CD4-positive, alpha-beta memory T cell (primary cell): ENCODE results near the gene CHST4. TPM values are rescaled to one million over a fixed set of nuclear protein-coding genes. Genes with fewer than 3 reads are reported as not detected.
A peak's percentile ranks its signal among the peaks of the same experiment; 100 is the strongest.

Experiments
- CTCF ChIA-PET: fragments of 350-600 bp; sonication (Branson Sonifier 250); formaldehyde crosslinking; loops from one replicate; lab custom pipeline; 2021; ENCODE audit warnings: inconsistent platforms; ENCODE audit not compliant: partially characterized antibody; lab: Charles Lee
- POLR2A ChIA-PET: fragments of 350-600 bp; sonication (Branson Sonifier 250); formaldehyde crosslinking; loops from one replicate; lab custom pipeline; 2021; ENCODE audit not compliant: partially characterized antibody; lab: Charles Lee
- DNase-seq, 5 donors: peaks; one replicate each; pipeline versions ENCODE4 v3.0.0 to v3.0.0-alpha.2; 2020 to 2022; ENCODE audit warnings: mixed read lengths in 1 of 5
- H3K27ac ChIP-seq: one replicate; pipeline ENCODE4 v1.7.0; 2013; ENCODE audit warnings: low read depth, low read length
- H3K27me3 ChIP-seq: 2 replicates; pipeline ENCODE4 v1.7.0; 2013; ENCODE audit warnings: mild to moderate bottlenecking, low read length, moderate library complexity; ENCODE audit not compliant: insufficient read depth
- H3K36me3 ChIP-seq: 2 replicates; pipeline ENCODE4 v1.7.0; 2013; ENCODE audit warnings: mild to moderate bottlenecking, low read length, moderate library complexity; ENCODE audit not compliant: insufficient read depth
- H3K4me1 ChIP-seq: 2 replicates; pipeline ENCODE4 v1.7.0; 2013; ENCODE audit warnings: mild to moderate bottlenecking, low read length, moderate library complexity; ENCODE audit not compliant: insufficient read depth
- H3K4me3 ChIP-seq, 2 donors: one replicate each; pipeline ENCODE4 v1.7.0; 2013; ENCODE audit warnings: low read length in 2 of 2, mild to moderate bottlenecking in 1 of 2
- H3K9me3 ChIP-seq, 2 donors: one replicate each; pipeline ENCODE4 v1.7.0; 2013; ENCODE audit warnings: low read length in 2 of 2, control low read depth in 1 of 2; ENCODE audit not compliant: control insufficient read depth in 1 of 2
- H3K27ac Mint-ChIP-seq, 7 donors: one replicate each; pipeline ENCODE4 v1.8.0; 2020 to 2021; ENCODE audit warnings: mixed read lengths in 7 of 7, mild to moderate bottlenecking in 6 of 7, inconsistent platforms in 3 of 7, moderate library complexity in 3 of 7
- H3K27me3 Mint-ChIP-seq, 2 donors: one replicate each; pipeline ENCODE4 v1.8.0; 2020 to 2021; ENCODE audit warnings: mixed read lengths in 2 of 2
- H3K36me3 Mint-ChIP-seq, 2 donors: one replicate each; pipeline ENCODE4 v1.8.0; 2020 to 2021; ENCODE audit warnings: mixed read lengths in 2 of 2, inconsistent platforms in 1 of 2, mild to moderate bottlenecking in 1 of 2
- H3K4me1 Mint-ChIP-seq, 4 donors: one replicate each; pipeline ENCODE4 v1.8.0; 2020 to 2021; ENCODE audit warnings: mixed read lengths in 4 of 4, mild to moderate bottlenecking in 1 of 4
- H3K4me3 Mint-ChIP-seq, 8 donors: one replicate each; pipeline ENCODE4 v1.8.0; 2020 to 2021; ENCODE audit warnings: mixed read lengths in 8 of 8, mild to moderate bottlenecking in 7 of 8, moderate library complexity in 6 of 8, inconsistent platforms in 3 of 8
- H3K9me3 Mint-ChIP-seq, 8 donors: one replicate each; pipeline ENCODE4 v1.8.0; 2020 to 2021; ENCODE audit warnings: mixed read lengths in 8 of 8, mild to moderate bottlenecking in 5 of 8, inconsistent platforms in 3 of 8, moderate library complexity in 1 of 8
- intact Hi-C: fragments of 100-400 bp; cut with micrococcal nuclease; formaldehyde crosslinking; loops from one replicate; pipeline ENCODE4 v1.15.1; 2023
- polyA plus RNA-seq, 2 donors: library from polyadenylated mRNA; unstranded; fragments of 300-500 nt; fragmentation: Illumina TruSeq; gene quantifications; one replicate each; pipeline ENCODE4 v1.2.3, GENCODE V29; 2021
- total RNA-seq, 2 experiments: library from RNA; stranded (reverse); gene quantifications; one replicate each; pipeline ENCODE4 v1.2.3, GENCODE V29; 2021

The CHST4 gene
- total and polyA plus RNA-seq, 4 experiments from 2014 or later: not detected

DNA sequence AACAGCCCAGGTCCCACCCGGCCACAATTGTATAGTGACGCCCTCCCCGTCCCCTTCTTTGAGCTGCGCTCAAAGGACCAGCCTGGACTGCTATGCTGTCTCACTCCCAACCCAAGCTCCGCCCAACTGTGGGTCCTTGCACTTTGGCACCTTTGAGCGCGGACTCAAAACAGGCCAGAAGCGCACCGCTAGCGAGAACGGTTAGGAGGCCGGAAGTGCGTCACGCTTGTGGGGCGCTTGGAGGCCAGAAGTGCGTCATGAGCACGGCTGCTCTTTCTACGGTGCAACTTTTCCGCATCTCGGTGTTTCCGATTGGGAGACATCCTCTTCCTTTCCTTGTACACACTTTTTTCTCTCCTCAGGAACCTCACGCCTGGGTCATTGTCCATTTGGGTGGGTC, 37.1 kb upstream of the CHST4 start, which contains the start of gene ZNF19:
Gene ZNF19, minus strand, starts transcription at position 203 of the 400 bp plus-strand sequence. CDS start 7,210 bp downstream, outside the sequence.
- H3K4me3 Mint-ChIP-seq: no peak within 1 kb of the TSS
- H3K4me1 ChIP-seq: peaks cover 4% of the 10 kb centered on the region
- no peaks in the 10 kb centered on the region for H3K9me3 Mint-ChIP-seq
- intact Hi-C loops: no loop called here
- no peaks in the 10 kb centered on the region for H3K9me3 ChIP-seq
- no peak within 1 kb of the TSS for H3K27ac Mint-ChIP-seq
- CTCF ChIA-PET: interaction anchor here (1.3 to 1.9 kb wide), 3 partner anchors 10 to 35 kb away, joined by 3 to 9 read pairs (median 6); no protein-coding TSS in a partner anchor
- POLR2A ChIA-PET: interaction anchor here (1.3 kb wide), 1 partner anchor 27 kb away, joined by 5 read pairs; the partner anchor contains the start of gene ZNF23
- H3K36me3 ChIP-seq: no peaks in the 10 kb centered on the region
- no peak for DNase-seq
- no peak within 1 kb of the TSS for H3K4me3 ChIP-seq
- H3K27ac ChIP-seq: no peak within 1 kb of the TSS
- no peaks in the 10 kb centered on the region for H3K27me3 ChIP-seq
- peaks cover 0 to 4% of the 10 kb centered on the region in 2 donors for H3K27me3 Mint-ChIP-seq
- peaks cover 0 to 3% of the 10 kb centered on the region in 2 donors for H3K36me3 Mint-ChIP-seq
- H3K4me1 Mint-ChIP-seq: peaks cover 6 to 11% (median 7%) of the 10 kb centered on the region in 4 donors

DNA sequence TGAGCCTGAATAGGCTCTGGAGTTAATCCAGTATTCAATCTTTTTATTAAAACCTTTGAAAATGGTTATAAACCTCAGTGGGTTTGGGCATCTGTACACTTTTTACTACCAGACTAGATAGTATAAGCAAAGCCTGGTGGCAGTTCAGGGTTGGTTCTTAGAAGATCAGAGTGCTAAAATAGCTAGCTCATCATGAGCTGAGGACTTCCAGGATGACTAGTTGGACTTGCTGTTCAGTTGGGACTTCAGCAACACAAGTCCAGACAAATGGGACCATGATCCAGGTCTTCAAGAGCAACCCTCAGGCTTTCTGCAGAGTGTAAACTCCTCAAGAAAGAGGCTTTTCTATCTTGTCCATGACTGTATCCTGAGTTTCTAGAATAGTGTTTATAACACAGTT, 35.9 kb upstream of the CHST4 start:
- Histone ChIP-seq H3K27ac (no peak overlapping the region), H3K4me1 (no peaks in the 10 kb centered on the region), H3K4me3 (no peak overlapping the region), H3K36me3 (no peaks in the 10 kb centered on the region), H3K27me3 (no peaks in the 10 kb centered on the region), H3K9me3 (no peaks in the 10 kb centered on the region)
- Mint-ChIP-seq H3K9me3 (no peaks in the 10 kb centered on the region), H3K27me3 (peaks cover 0 to 4% of the 10 kb centered on the region in 2 donors), H3K27ac (no peak overlapping the region), H3K4me1 (peaks cover 0 to 4% (median under 1%) of the 10 kb centered on the region in 4 donors), H3K4me3 (no peak overlapping the region), H3K36me3 (peaks cover 0 to 3% of the 10 kb centered on the region in 2 donors)
- DNase-seq: no peak
- ChIA-PET POLR2A (interaction anchor here (0.6 kb wide), 1 partner anchor 185 kb away, joined by 3 read pairs; no protein-coding TSS in a partner anchor), CTCF (interaction anchor here (1.3 to 1.9 kb wide), 3 partner anchors 9 to 36 kb away, joined by 3 to 9 read pairs (median 6); no protein-coding TSS in a partner anchor)
- intact Hi-C loops: no loop called here

DNA sequence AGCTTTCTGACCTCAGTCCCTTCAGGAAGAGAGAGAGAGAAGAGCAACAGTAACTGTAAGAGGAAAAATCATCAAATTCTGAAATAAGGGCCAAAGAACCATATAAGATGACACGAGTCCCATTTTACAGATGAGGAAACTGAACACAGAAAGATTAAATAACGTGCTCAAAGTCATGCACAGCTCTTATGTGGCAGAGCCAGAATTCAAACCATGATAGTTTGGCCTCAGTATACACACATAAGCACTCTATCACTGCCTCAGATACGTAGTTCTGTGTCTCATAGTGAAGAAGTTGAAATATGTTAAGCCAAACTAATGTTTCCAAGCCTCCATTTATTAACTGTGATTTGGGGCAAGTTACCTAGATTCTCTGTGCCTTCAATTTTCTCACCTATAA, 35.2 kb upstream of the CHST4 start:
- CTCF ChIA-PET: interaction anchor here (1.1 kb wide), 1 partner anchor 120 kb away, joined by 3 read pairs; no protein-coding TSS in a partner anchor
- no peak for DNase-seq
- Histone ChIP-seq H3K4me1 (no peaks in the 10 kb centered on the region), H3K4me3 (no peak overlapping the region), H3K9me3 (no peaks in the 10 kb centered on the region), H3K36me3 (no peaks in the 10 kb centered on the region), H3K27me3 (no peaks in the 10 kb centered on the region), H3K27ac (no peak overlapping the region)
- Mint-ChIP-seq H3K36me3 (peaks cover 0 to 3% of the 10 kb centered on the region in 2 donors), H3K27ac (no peak overlapping the region), H3K9me3 (no peaks in the 10 kb centered on the region), H3K4me3 (no peak overlapping the region), H3K4me1 (no peaks in the 10 kb centered on the region), H3K27me3 (peaks cover 0 to 4% of the 10 kb centered on the region in 2 donors)
- intact Hi-C loops: no loop called here
- POLR2A ChIA-PET: no interaction called here

DNA sequence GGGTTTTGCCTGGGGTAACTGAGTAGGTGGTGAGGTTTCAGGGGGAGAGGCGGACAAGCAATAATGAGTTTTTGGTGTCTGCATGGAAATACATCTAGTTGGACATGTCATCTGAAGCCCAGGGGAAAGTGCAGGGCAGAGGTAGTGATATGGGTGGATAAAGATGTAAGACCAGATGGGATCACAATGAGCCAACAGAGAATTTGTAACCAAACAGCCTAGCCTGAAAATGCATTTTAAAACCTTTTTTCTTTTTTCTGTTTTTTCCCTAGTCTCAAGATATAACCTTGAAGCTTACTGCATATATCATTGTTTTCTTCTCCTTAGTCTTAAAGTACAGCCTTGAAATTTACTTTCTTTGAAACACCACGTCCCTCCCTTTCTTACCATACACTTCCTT, 33.4 kb upstream of the CHST4 start:
- no peaks in the 10 kb centered on the region for H3K9me3 ChIP-seq
- H3K27ac Mint-ChIP-seq: no peak overlapping the region
- no peaks in the 10 kb centered on the region for H3K4me1 ChIP-seq
- intact Hi-C loops: no loop called here
- no peaks in the 10 kb centered on the region for H3K9me3 Mint-ChIP-seq
- no peak overlapping the region for H3K4me3 Mint-ChIP-seq
- no peaks in the 10 kb centered on the region for H3K4me1 Mint-ChIP-seq
- peaks cover 0 to 4% of the 10 kb centered on the region in 2 donors for H3K27me3 Mint-ChIP-seq
- no peak for DNase-seq
- H3K36me3 ChIP-seq: no peaks in the 10 kb centered on the region
- ChIA-PET POLR2A (no interaction called here), CTCF (no interaction called here)
- no peak overlapping the region for H3K4me3 ChIP-seq
- H3K27me3 ChIP-seq: no peaks in the 10 kb centered on the region
- H3K27ac ChIP-seq: no peak overlapping the region
- H3K36me3 Mint-ChIP-seq: no peaks in the 10 kb centered on the region

DNA sequence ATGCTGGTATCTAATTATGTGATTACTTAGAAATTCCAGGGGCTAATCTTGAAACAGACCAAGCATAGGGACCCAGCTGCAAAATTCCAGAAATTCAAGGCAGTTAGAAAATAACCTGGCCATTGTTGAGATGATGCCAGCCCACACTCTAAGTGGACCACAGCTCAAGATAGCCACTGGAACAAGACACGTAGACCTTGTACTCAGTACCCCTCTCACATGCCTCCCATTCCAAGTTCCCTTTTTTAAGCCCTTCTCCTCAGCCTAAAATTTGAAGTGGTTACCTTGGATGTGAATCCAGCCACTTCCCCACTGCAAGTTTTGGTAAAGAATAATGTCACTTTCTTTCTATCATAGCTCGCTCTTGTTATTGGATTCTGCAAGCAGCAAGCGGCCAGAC, 33.0 kb upstream of the CHST4 start:
- no peaks in the 10 kb centered on the region for H3K4me1 Mint-ChIP-seq
- Histone ChIP-seq H3K4me3 (no peak overlapping the region), H3K4me1 (no peaks in the 10 kb centered on the region), H3K9me3 (no peaks in the 10 kb centered on the region), H3K27me3 (no peaks in the 10 kb centered on the region), H3K36me3 (no peaks in the 10 kb centered on the region), H3K27ac (no peak overlapping the region)
- ChIA-PET POLR2A (no interaction called here), CTCF (no interaction called here)
- H3K4me3 Mint-ChIP-seq: no peak overlapping the region
- no peaks in the 10 kb centered on the region for H3K9me3 Mint-ChIP-seq
- intact Hi-C loops: no loop called here
- no peaks in the 10 kb centered on the region for H3K36me3 Mint-ChIP-seq
- H3K27me3 Mint-ChIP-seq: peaks cover 0 to 4% of the 10 kb centered on the region in 2 donors
- DNase-seq: no peak
- no peak overlapping the region for H3K27ac Mint-ChIP-seq

DNA sequence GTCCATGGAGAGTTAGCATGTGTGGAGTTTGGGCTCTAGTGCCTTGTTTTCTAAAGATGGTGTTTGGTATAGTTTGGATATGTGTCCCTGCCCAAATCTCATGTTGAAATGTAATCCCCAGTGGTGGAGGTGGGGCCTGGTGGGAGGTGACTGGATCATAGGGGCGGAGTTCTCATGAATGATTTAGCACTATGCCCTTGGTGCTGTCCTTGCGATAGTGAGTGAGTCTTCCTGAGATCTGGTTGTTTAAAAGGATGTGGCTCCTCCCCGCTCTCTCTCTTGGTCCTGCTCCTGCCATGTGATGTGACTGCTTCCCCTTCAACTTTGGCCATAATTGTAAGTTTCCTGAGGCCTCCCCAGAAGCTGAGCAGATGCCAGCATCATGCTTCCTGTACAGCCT, 28.2 kb upstream of the CHST4 start:
- Mint-ChIP-seq H3K4me1 (no peaks in the 10 kb centered on the region), H3K9me3 (no peaks in the 10 kb centered on the region), H3K27ac (no peak overlapping the region), H3K27me3 (peaks cover 7% of the 10 kb centered on the region in 2 donors), H3K4me3 (no peak overlapping the region), H3K36me3 (no peaks in the 10 kb centered on the region)
- no peak overlapping the region for H3K4me3 ChIP-seq
- no peaks in the 10 kb centered on the region for H3K4me1 ChIP-seq
- no peaks in the 10 kb centered on the region for H3K9me3 ChIP-seq
- CTCF ChIA-PET: interaction anchor here (1.0 to 7.0 kb wide), 8 partner anchors 9 to 94 kb away, joined by 3 to 183 read pairs (median 6); partner anchors contain the start of gene ZNF19
- intact Hi-C loops: loop anchor here (5.0 kb wide), 2 partner anchors 36 to 51 kb away; partner anchors contain the start of gene ZNF23
- POLR2A ChIA-PET: no interaction called here
- DNase-seq: no peak
- no peaks in the 10 kb centered on the region for H3K36me3 ChIP-seq
- no peak overlapping the region for H3K27ac ChIP-seq
- no peaks in the 10 kb centered on the region for H3K27me3 ChIP-seq

DNA sequence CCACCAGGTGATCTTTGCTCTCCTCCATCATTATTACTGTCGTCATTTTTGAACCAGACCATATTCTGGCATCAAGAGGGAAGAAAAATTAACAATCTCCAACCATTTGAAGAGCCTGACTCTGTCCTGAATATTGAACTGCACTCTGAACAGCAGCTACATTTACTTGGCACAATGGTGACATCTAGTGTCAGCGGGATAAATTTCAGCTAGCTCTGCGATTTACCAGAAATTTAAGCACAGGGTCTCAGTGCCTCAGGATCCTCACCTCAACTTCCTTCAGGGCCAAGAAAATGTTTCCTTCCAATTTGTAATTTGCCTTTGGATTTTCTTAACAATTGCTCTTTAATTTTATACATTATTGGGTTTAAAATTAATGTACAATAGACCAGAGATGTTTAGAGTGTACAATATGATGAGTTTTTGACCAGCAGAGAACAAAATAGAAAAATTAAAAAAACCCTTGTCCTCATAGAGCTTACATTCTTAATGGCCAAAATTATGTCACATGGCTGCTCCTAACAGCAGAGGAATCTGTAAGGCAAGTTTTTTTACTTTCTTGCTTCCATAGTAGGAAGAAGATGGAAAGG, 26.4 kb upstream of the CHST4 start:
- H3K9me3 Mint-ChIP-seq: no peaks in the 10 kb centered on the region
- H3K4me1 Mint-ChIP-seq: no peaks in the 10 kb centered on the region
- Histone ChIP-seq H3K4me1 (no peaks in the 10 kb centered on the region), H3K4me3 (no peak overlapping the region), H3K36me3 (no peaks in the 10 kb centered on the region), H3K27me3 (no peaks in the 10 kb centered on the region), H3K27ac (no peak overlapping the region), H3K9me3 (no peaks in the 10 kb centered on the region)
- H3K27me3 Mint-ChIP-seq: peaks cover 7 to 11% of the 10 kb centered on the region in 2 donors
- intact Hi-C loops: loop anchor here (1.0 to 5.0 kb wide), 3 partner anchors 38 to 88 kb away; partner anchors contain the start of gene ZNF23
- DNase-seq: peak; percentile 50 to 64 (median 56)
- CTCF ChIA-PET: interaction anchor here (0.6 to 7.0 kb wide), 23 partner anchors 11 to 729 kb away, joined by 3 to 183 read pairs (median 3); partner anchors contain the start of genes ZNF19 and ZNF23
- no peak overlapping the region for H3K4me3 Mint-ChIP-seq
- POLR2A ChIA-PET: interaction anchor here (0.6 to 1.2 kb wide), 2 partner anchors 87 to 234 kb away, joined by 3 read pairs; no protein-coding TSS in a partner anchor
- no peak overlapping the region for H3K27ac Mint-ChIP-seq
- H3K36me3 Mint-ChIP-seq: no peaks in the 10 kb centered on the region
